Measurements from ENCODE around the gene SIRPD.

The SIRPD gene

GRCh38 chr20:1505361-1505760 is 52.1 kb downstream of the SIRPD start:
- TF ChIP-seq CSRNP3 (CRISPR knock-in tag; IDR thresholded peaks at IDR 0.05) (no peak), ISL1 (CRISPR knock-in tag; IDR thresholded peaks at IDR 0.05) (no peak), TCF4 (CRISPR knock-in tag; IDR thresholded peaks at IDR 0.05; ENCODE audit: borderline replicate concordance) (no peak), ZNF8 (CRISPR knock-in tag; IDR thresholded peaks at IDR 0.05) (no peak), POU6F1 (CRISPR knock-in tag; IDR thresholded peaks at IDR 0.05; ENCODE audit: borderline replicate concordance, low read depth) (no peak), BACH2 (CRISPR knock-in tag; IDR thresholded peaks at IDR 0.05; ENCODE audit: borderline replicate concordance) (no peak), TOX (CRISPR knock-in tag; IDR thresholded peaks at IDR 0.05; ENCODE audit: borderline replicate concordance) (no peak), CSDC2 (CRISPR knock-in tag; IDR thresholded peaks at IDR 0.05) (no peak), TSHZ2 (CRISPR knock-in tag; IDR thresholded peaks at IDR 0.05) (no peak), SNAI2 (CRISPR knock-in tag; IDR thresholded peaks at IDR 0.05) (no peak), ZFP3 (CRISPR knock-in tag; IDR thresholded peaks at IDR 0.05) (no peak), RARB (CRISPR knock-in tag; IDR thresholded peaks at IDR 0.05) (no peak), CREB5 (CRISPR knock-in tag; IDR thresholded peaks at IDR 0.05; ENCODE audit: low read depth) (no peak), ESRRG (CRISPR knock-in tag; IDR thresholded peaks at IDR 0.05) (no peak), ZNF565 (CRISPR knock-in tag; conservative IDR thresholded peaks at IDR 0.05; ENCODE audit: low read depth) (no peak), ZC3H10 (CRISPR knock-in tag; IDR thresholded peaks at IDR 0.05) (no peak), ZNF70 (CRISPR knock-in tag; IDR thresholded peaks at IDR 0.05) (no peak)
- no peak for ATAC-seq

- peak; percentile 100 for ATAC-seq
- TF ChIP-seq CSRNP3 (CRISPR knock-in tag; IDR thresholded peaks at IDR 0.05) (no peak), ZFP3 (CRISPR knock-in tag; IDR thresholded peaks at IDR 0.05) (no peak), ARNTL (CRISPR knock-in tag; IDR thresholded peaks at IDR 0.05; ENCODE audit: borderline replicate concordance, low read depth) (no peak), BACH2 (CRISPR knock-in tag; IDR thresholded peaks at IDR 0.05; ENCODE audit: borderline replicate concordance) (no peak), CREB5 (CRISPR knock-in tag; IDR thresholded peaks at IDR 0.05; ENCODE audit: low read depth) (no peak), ZC3H10 (CRISPR knock-in tag; IDR thresholded peaks at IDR 0.05) (no peak), SNAI2 (CRISPR knock-in tag; IDR thresholded peaks at IDR 0.05) (no peak), ZNF8 (CRISPR knock-in tag; IDR thresholded peaks at IDR 0.05) (no peak), ISL1 (CRISPR knock-in tag; IDR thresholded peaks at IDR 0.05) (no peak), ZNF70 (CRISPR knock-in tag; IDR thresholded peaks at IDR 0.05) (no peak), PATZ1 (CRISPR knock-in tag; IDR thresholded peaks at IDR 0.05; ENCODE audit: borderline replicate concordance) (no peak), OSR1 (CRISPR knock-in tag; IDR thresholded peaks at IDR 0.05) (no peak), POU6F1 (CRISPR knock-in tag; IDR thresholded peaks at IDR 0.05; ENCODE audit: borderline replicate concordance, low read depth) (no peak), TCF4 (CRISPR knock-in tag; IDR thresholded peaks at IDR 0.05; ENCODE audit: borderline replicate concordance) (no peak), ZFP30 (CRISPR knock-in tag; IDR thresholded peaks at IDR 0.05) (no peak), TOX (CRISPR knock-in tag; IDR thresholded peaks at IDR 0.05; ENCODE audit: borderline replicate concordance) (no peak)
Measured at GRCh38 chr20:1503564-1504227, 53.8 kb downstream of the SIRPD start.
